ENCODE data around the gene EPHA2.

EPHA2 gene

DNA sequence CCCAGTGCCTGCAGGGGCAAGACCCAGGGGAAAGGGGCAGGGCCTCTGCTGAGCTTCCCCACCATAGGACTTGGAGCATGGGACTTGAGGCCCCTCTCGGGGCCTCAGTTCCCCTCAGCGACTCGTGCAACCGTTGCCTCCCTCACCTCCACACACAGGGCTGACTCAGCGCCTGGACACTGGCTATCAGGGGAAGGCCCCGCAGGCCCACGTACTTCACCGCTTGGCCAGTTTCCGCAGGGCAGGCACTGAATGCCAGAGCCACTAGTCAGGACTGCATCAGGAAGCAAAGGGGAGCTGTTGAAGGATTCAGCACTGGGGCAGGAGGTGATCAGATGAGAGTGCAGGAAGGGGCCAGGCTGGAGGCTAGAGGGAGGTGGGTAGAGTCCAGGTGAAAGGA lies 66.9 kb downstream of the EPHA2 start:
- no peak for DNase-seq

DNA sequence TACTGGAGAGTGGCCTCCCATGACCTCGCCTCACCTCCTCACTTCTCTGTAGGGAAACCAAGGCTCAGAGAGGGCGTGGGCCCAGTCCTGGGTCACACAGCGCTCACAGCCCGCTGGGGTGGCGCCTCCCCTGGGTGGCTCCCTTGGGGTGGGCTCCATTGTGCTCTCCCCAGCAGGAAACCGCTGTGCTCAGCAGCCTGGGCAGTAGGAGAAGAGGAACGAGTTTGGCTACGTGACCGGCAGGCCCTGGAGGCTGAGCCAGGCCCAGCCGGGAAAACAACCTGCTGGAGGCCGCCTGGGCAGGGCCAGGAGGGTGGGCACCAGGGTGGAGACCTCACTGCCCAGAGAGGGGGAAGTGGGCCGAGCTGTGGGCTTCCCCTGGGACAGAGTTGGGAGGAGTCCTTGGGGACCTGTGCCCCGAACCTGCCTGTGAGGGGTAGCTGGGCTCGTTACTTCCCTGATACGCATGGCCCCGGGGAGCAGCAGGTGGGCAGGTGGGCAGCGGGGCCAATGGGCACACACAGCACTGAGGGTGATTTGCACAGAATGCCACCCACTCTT lies 67.4 kb downstream of the EPHA2 start:
- DNase-seq, result no peak

DNA sequence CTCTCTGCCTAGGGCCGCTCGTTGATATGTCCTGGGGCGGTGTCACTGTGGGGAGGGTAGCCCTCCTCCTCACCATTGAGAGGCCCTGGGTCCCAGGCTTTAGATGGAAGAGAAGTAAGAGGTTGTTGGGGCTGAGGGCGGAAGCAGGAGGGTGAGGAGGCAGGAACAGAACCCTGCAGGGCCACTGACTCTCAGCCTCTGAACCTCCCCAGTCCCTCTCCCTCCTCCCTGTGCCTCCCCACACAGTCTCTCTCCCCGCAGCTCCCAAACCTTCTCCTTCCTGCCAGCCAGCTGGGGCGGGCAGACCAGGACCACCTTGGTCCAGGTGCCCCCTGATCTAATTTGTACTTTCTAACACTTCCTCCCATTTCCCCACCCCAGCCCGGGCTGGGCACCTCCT lies 68.1 kb downstream of the EPHA2 start:
- DNase-seq, result no peak

DNA sequence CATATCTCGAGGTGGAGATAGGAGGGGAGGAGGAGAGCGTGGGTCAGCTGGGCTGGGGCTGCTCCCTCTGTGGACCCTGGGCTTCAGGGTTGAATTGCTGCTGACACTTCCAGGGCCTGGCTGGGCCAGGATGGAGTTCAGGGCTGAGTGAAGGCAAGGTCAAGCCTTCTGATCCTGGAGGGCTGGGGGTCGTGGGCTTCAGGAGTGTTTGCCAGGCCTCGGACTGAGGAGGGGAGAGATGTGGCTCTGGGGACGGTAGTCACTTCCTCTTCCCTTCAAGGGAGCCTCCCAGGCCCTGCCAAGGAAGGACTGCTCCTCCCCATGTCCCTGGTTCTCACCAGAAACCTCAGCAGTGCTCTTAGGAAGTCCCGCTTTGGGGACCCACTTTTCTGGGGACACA lies 70.3 kb downstream of the EPHA2 start:
- no peak for DNase-seq

DNA sequence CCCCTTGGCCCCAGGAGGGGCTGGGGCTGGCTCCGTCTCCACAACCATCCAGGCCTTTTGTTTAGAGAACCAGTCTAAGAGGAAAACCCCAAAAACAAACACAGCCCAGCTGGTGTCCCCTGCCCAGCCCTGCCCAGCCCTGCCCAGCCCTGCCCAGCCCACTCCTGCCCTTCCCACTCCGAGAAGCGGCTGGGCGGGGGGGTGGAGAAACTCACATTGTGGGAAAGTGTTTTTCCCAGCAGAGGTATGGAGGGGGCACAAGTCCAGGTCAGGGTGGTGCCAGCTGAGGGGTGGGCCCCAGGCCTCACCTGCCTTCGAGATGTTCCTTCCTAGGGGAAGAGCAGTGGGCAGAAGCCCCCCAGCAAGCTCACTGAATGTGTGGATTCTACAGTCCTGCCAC lies 72.4 kb downstream of the EPHA2 start:
- no peak for DNase-seq

DNA sequence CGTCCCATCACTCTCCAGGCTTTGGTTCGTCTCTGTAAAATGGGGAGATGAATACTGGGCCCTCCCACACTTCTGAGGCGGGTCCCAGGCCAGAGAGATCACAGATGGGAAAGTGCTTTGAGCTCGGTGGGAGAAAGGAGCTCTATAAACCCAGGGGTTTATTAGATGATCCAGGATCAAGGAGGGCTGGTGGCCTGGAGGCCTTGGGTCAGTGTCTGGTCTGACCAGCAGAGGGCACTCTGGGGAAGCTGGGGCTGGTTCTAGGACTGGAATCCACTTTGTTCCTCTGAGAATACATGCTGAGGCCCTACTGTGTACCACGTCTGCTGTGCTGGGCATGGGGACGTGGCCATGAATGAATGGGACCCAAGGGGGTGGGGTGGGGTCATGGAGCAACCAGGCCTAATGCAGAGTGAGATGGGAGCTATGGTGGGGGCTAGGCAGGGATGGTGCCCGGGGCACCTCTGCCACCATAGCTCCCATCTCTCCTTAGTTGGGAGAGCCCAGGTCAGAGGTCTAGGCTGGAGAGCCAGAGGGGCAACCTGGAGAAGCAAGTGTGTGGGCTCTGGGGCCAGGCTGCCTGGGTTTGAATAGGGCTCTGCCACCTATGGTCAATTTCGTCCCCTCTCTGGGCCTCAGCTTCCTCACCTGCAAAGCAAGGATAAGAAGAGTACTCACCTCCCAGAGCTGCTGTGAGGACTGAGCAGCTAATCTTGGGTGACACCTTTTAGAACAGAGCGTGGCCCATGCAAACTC lies 73.4 kb downstream of the EPHA2 start:
- DNase-seq, result no peak

DNA sequence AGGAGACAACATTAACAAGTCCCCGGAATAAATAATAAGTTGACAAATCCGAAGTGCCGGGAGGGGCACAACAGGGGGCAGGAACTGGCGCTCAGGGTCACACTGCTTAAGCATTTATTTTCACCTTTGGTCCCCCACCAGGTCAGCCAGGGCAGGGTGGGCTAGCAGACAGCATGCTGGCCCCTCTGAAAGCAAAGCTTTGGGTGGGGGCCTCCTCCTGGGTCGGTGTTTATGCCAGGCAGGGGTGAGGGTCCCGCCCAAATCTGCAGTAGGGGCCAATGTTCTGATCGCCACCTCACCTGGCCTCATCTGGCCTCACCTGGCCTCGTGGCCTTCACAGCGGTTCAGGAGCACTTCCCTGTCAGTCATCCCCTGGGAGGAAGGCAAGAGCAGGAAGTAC lies 74.2 kb downstream of the EPHA2 start:
- no peak for DNase-seq

DNA sequence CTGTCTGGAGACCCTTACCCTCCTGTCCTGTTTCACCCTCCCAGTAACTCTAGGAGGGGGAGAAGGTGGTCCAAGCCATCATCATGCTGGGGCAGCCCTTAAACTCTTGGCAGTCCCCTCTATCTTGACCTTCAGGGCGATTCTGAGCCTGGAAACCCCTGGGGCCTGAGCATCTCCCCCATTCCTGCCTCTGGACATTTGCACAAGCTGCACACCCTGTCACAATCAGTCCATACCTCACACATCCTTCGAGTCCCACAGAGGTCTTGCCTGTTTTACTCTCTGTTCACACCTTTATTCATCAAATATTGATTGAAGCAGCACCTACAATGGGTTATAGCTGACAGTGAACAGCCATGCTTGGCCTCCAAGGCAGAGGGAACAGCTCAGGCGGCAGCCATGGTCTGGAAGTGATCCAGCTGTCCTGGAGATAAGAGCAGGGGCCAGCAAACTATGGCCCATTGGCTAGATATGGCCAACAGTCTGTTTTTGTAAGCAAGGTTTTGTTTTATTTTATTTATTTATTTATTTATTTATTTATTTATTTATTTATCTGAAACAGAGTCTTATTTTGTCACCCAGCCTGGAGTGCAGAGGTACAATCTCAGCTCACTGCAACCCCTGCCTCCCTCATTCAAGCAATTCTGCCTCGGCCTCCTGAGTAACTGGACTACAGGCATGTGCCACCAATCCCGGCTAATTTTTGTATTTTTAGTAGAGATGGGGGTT lies 75.3 kb downstream of the EPHA2 start:
- no peak for DNase-seq

DNA sequence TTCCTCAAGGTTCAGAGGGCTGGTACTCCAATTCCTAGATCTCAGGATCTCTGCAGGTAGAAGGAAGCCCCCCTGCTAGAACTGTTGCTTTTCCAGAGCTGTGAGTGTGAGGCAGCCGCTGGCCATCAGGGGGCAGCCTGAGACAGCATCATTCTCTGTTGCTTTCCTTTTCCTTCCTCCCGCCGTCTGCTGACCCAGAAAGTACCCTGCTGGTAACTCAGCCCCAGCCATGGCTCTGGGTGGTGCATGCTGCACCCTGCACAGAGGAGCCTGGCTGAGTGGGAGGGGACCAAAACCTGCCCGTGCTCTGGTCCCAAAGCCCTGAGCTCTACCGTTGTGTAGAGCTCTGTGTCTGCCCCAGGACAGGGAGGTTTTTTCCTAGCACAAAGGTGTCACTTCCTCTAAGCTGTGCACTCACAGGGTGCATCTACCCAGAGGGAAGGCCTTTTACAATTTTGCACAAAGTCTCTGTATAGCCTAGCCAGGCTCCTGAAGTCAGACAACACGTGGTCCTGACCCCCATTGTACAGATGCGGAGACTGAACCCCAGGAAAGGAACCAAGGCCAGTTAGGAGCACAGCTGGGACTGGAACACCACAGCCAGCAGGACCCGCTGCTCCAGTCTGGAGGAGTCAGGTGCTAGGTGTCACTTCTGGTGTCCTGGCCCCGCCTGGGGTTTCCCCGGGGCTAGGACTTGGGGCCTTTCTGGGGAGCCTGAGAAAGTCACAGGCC lies 76.8 kb downstream of the EPHA2 start:
- DNase-seq, result peak; percentile 55

DNA sequence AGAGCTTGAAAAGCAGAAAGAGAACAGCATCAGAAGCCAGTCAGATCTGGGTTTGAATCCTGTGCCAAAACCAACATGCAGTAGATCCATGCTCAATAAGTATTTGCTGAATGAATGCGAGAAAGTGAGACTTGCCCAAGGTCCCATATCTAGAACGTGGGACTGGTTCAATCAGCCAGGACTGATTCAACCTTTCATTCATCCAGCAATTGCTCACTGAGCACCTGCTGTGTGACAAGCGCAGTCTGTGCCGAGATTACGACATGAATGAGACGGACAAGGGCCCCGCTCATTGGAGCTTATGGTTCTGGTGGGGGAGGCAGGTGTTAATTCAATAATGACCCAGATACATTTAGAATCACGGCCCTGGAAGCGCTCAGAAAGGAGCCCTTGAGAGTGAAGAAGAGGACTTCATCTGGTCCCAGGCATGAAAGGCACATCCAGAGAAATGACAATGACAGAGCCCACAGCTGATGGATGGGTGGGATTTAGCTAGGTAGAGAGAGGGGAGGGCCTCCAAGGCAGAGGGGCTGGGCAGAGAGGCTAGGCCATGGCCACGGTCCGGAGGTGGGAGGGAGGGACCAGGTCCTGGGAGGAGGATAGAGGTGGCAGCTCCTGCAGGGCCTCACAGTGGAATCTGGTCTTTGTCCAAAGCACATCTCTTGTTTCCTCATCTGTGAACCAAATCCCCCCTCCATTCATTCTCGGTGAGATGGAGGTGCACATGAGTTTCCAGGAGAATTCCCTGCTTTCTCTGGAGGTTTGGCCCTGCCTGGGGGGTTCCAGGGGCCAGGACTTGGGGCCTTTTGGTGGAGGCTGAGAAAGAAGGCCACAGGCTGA lies 78.2 kb downstream of the EPHA2 start:
- DNase-seq, result no peak

DNA sequence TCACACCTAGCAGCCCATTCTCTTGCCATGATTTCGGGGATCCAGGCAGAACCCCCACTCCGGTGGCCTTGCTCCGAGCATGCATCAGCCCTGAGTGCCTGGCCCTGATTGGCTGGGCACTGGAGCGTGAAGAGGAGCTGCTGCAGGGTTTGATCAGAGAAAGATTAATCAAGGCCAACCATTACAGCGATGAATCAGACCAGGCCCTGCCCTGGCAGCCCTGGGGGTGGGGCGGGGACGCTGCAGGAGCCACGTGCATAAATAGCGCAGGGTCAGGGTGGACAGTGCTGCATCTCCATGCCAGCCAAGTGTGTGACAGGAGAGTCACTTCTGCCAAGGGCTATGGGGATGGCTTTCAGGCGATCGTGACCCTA lies 79.0 kb downstream of the EPHA2 start:
- no peak for DNase-seq

DNA sequence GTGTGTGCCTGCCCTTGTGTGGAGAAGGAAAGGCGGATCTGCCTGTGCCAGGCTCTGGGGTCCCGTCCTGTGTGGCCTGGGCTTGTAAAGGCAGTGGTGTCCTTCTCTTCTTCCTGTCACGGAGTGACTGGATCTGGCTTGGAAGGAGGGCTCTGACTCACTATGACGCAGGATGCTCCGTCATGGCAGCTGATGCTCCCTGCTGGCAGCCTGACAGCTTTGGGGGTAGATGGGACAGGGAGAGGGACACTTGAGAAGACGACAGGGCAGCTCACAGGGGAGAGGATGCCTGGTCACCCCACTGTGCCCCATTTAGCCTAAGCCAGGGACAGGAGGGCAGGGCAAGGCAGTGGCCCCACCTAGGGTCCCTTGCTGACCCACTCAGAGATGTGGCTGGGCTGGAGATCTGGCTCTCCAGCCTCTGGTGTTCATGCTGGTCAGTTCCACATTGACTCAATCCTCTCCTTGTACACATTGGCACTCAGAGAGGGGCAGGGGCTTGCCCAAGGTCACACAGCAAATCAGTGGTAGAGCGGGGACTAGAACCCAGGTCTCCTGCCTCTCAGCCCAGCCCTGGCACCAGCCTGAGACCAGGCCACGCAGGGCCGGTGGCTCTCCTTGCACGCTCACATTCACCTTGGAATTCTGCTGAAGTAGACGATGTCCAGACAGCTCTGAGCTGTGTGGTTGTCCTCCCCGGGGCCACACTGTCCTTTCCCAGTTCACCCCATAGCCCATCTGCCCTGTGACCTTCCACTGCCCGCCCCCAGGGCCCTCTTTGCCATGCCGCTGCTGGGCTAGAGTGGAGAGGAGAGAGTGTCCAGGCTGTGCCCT lies 79.6 kb downstream of the EPHA2 start:
- no peak for DNase-seq

DNA sequence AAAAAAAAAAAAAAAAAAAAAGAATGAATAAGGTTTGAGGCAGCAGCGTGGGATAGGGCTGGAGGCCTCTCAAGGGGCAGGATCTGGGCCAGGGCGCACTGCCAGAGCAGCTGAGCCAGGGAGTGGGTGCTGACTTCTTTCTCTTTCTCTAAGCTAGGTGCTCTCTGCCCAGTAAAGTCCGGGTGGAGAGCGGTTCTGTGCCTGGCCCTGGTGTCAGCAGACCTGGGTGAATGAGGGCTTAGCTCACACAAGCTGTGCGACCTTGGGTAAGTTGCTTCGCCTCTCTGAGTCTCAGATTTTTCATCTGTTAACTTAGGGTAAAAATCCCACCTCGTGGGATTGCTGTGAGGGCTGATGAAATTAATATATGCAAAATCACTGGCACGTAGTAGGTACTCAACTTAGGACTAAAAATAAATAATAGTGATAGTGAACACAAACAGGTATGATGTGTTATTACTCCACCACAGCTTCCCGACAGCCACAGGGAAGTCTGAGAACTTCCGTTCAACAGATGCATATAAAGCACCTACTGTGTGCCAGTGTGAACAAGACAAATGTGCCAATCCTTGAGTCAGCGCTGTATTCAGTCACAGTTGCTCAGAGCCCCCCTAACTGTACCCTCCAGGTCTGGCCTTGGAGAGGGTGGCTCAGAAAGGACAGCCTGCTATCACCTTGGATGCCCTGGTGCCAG lies 80.4 kb downstream of the EPHA2 start:
- DNase-seq, result no peak

Data from NCI-H748 treated with DMSO at 0.1 percent for 48 hours (cell line).